GM18526 (cell line): ENCODE results near the gene ITGAL.
A peak's percentile ranks its signal among the peaks of the same experiment; 100 is the strongest.

Experiments used
- POLR2A ChIP-seq: IDR thresholded peaks from 3 replicates; pipeline ENCODE4 v1.6.1; 2011; ENCODE audit not compliant: insufficient read length; ENCODE audit errors: extremely low read depth

ITGAL gene

GRCh38 chr16:30562021-30562420 lies 89.5 kb downstream of the ITGAL start:
- no peak for TF ChIP-seq POLR2A

DNA sequence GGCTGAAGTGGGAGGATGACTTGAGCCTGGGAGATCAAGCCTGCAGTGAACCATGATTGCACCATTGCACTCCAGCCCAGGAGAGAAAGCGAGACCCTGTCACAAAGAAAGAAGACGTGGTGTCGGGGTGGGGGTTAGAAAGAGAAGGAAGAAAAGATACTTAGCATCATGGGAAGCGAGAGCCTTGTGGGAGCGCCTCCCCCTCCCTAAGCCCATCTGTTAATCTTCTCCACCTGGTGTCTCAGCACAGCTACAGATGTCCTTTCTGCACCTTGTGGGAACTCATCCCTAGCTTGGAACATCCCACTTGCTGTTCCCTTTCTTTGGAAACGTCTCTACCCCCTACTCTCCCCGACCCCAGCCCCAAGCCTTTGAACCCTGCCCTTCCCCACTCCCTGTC lies 93.0 kb downstream of the ITGAL start:
- no peak for TF ChIP-seq POLR2A

DNA sequence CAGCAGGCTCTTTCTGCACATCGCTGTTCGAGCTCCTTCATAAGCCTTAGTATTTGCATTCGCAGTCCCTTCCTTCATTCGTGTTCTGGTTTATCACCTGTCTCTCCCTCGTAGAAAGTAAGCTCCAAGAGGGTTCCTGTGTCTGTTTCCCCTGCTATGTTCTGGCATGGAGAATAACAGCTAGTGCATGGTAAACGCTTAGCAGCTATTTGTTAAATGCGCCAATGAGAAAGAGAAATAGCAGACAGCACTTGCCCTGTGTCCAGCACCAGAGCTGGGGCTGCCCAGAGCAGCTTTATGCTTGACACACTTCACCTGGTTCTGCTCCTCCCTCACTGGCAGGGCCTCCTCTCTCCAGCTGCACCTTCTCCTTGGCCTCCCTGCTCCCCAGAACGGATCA lies 93.4 kb downstream of the ITGAL start:
- no peak for TF ChIP-seq POLR2A

- TF ChIP-seq POLR2A = no peak
Observed at GRCh38 chr16:30566531-30566930, 94.0 kb downstream of the ITGAL start.

GRCh38 chr16:30567160-30567990 lies 94.8 kb downstream of the ITGAL start:
- TF ChIP-seq POLR2A = no peak

- no peak for TF ChIP-seq POLR2A
Observed at GRCh38 chr16:30567991-30568638, 95.6 kb downstream of the ITGAL start.

DNA sequence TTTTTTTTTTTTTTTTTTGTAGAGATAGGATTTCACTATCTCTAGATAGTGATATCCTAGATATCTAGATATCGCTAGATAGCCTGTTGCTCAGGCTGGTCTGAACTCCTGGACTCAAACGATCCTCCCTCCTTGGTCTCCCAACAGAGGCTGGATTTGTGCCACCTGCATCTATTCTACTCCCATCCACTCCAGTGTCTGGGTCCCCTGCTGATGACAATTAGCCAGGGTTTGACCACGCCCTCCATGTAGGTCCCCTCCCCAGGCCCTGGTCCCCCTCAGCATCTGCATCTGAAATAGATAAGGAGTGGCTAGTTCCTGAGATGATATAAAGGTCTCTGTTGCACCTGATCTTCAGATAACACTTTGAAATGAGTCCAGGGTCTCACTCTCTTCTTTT lies 96.7 kb downstream of the ITGAL start:
- TF ChIP-seq POLR2A = no peak

GRCh38 chr16:30569746-30570635 lies 97.4 kb downstream of the ITGAL start:
- TF ChIP-seq POLR2A = no peak

DNA sequence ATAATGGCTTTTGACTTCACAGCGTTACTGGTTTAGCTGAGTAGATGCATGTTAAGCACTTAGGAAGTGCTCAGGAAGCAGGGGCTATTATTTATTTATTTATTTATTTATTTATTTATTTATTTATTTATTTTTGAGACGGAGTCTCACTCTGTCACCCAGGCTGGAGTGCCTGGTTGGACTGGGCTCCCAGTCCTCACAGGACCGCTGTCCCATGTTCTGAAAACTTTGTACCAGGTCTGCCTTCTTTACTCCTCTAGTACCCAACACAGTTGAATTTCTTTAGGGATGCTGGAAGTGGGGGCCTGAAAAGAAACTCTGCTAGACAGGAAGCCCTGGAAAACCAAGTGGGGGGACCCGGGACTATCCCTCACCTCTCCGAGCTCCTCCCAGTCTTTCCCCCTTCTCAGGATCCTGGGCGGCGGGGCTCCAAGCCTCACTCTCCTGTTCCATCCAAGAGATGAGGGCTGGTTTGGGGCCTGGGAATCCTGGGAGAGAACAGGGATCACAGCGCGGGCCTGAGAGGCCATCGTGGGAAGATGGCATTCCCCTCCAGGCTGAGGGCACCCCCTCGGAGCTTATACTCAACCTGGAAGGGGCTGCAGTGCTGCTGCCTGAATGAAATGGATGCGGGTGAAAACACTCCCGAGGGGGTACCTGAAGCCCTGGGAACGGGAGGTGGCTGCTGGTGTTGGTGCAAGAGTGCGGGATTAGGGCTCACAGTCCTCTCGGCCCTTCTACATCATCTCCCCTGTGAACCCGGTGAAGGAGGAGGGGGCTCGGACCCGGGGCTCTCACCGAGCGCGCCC lies 98.3 kb downstream of the ITGAL start:
- TF ChIP-seq POLR2A = no peak

DNA sequence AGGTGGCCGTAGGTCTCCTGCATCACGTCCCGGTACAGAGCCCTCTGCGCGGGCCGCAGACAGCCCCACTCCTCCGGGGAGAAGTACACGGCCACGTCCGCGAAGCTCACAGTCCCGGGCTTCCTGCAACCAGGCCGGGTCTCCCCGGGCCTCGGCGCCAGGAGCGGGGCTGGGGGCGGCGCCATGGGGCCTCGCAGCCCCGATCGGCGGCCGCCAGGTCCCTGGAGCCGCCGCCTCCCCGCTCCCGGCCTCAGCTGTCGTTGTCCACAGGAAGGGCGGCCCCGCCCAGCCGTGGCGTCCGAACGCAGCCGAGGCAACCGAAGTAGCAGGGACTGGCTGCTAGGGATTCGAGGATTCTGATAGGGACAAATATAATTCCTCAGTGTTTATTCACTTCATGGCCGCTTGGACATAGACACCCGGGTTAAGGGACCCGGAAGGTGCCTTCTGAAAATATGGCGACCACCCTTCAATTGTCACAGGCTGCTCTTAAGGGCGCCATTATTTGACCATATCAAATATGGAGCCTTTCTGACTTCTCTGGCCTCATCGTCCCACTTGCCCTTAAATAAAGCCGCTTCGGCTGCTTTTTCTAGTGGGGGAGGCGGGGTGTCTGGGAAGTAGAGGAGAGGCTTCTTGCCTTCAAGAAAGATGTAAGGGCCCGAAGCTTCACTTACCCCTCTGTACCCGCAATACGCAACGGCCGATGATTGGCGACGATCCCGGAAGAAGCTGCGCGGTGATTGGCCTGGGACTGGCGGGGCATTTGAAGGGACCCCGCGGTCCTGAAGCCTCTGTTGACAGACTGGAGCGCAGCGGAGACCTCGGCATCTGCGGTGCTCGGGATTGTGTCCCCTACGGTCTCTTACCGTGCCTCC lies 99.1 kb downstream of the ITGAL start, which contains the start of gene ZNF688:
Gene ZNF688, minus strand, starts transcription at position 270 of the 878 bp plus-strand sequence. Its CDS starts 85 bp downstream, at position 185.
- TF ChIP-seq POLR2A = peak; percentile 49
